GM06990 (cell line): ENCODE data around the gene GSK3A.
A peak's percentile ranks its signal among the peaks of the same experiment; 100 is the strongest.

Experiments
- DNase-seq: peaks from one replicate; pipeline ENCODE4 v3.0.0-alpha.2; 2011; ENCODE audit not compliant: insufficient read length; ENCODE audit errors: extremely low read depth
- H3K27me3 ChIP-seq: replicated peaks from 2 replicates; pipeline ENCODE4 v1.6.0; 2011; ENCODE audit warnings: low read length; ENCODE audit not compliant: control insufficient read depth, insufficient read depth
- H3K36me3 ChIP-seq: 2 replicates; pipeline ENCODE4 v1.5.1; 2011; ENCODE audit warnings: low read length; ENCODE audit not compliant: control insufficient read depth, insufficient read depth
- H3K4me3 ChIP-seq: replicated peaks from 2 replicates; pipeline ENCODE4 v1.5.1; 2011; ENCODE audit warnings: low read depth, mild to moderate bottlenecking, control low read depth, low read length
- CTCF ChIP-seq: IDR thresholded peaks from 2 replicates; pipeline ENCODE4 v1.5.1; 2011; ENCODE audit warnings: low read length, control low read depth, mild to moderate bottlenecking, inconsistent platforms; ENCODE audit not compliant: insufficient read depth, poor library complexity, severe bottlenecking

The GSK3A gene

GRCh38 chr19:42224940-42225717, 17.3 kb downstream of the GSK3A start:
- TF ChIP-seq CTCF, result no peak
- no peaks in the 10 kb centered on the region for H3K27me3 ChIP-seq
- peaks cover 39% of the 10 kb centered on the region for H3K36me3 ChIP-seq
- H3K4me3 ChIP-seq, result no peak overlapping the region
- no peak for DNase-seq

GRCh38 chr19:42220751-42221097, 21.7 kb downstream of the GSK3A start:
- no peak for TF ChIP-seq CTCF
- DNase-seq, result no peak
- H3K4me3 ChIP-seq, result peak overlapping the region; percentile 85
- no peaks in the 10 kb centered on the region for H3K27me3 ChIP-seq
- H3K36me3 ChIP-seq, result peaks cover 17% of the 10 kb centered on the region

GRCh38 chr19:42219812-42220750, 22.3 kb downstream of the GSK3A start, which contains the start of gene ZNF526:
Gene ZNF526, plus strand, starts transcription at chr19:42220312. Its CDS starts 4,092 bp downstream, at chr19:42224404.
- no peaks in the 10 kb centered on the region for H3K27me3 ChIP-seq
- no peak for TF ChIP-seq CTCF
- peak within 1 kb of the TSS; percentile 85 for H3K4me3 ChIP-seq
- DNase-seq, result peak; percentile 98
- peaks cover 14% of the 10 kb centered on the region for H3K36me3 ChIP-seq

- Histone ChIP-seq H3K36me3 (peaks cover 7% of the 10 kb centered on the region), H3K4me3 (peak within 1 kb of the TSS; percentile 82), H3K27me3 (no peaks in the 10 kb centered on the region)
- DNase-seq, result peak; percentile 99
- no peak for TF ChIP-seq CTCF
Measured at GRCh38 chr19:42217520-42218437, 24.6 kb downstream of the GSK3A start, which contains the start of gene DEDD2. Gene DEDD2, minus strand, starts transcription at chr19:42217677. Its CDS starts 670 bp downstream, at chr19:42217007.
